Esophagus muscularis mucosa (tissue), 4 donors: ENCODE results near the gene SERTM2. TPM values are rescaled to one million over a fixed set of nuclear protein-coding genes. Genes with fewer than 3 reads are reported as not detected.

Source experiments
- DNase-seq: peaks from one replicate; pipeline ENCODE4 v3.0.0-alpha.2; 2017; ENCODE audit errors: extremely low spot score
- H3K27ac ChIP-seq, 4 donors: fragments of 200-600 bp; sonication (generic); replicated peaks in 1 of 4; 1 replicate in 3 of 4; 2 replicates in 1 of 4; pipeline ENCODE4 v1.5.1; 2016 to 2019; ENCODE audit warnings: mild to moderate bottlenecking in 1 of 4
- H3K27me3 ChIP-seq, 4 donors: fragments of 200-600 bp; sonication (generic); one replicate each; pipeline versions ENCODE4 v1.5.1 to v1.6.0; 2016 to 2019
- H3K36me3 ChIP-seq, 4 donors: fragments of 200-600 bp; sonication (generic); one replicate each; pipeline ENCODE4 v1.5.1; 2016 to 2019
- H3K4me1 ChIP-seq, 4 donors: fragments of 200-600 bp; sonication (generic); one replicate each; pipeline ENCODE4 v1.5.1; 2016 to 2019
- H3K4me3 ChIP-seq, 4 donors: fragments of 200-600 bp; sonication (generic); 1 replicate in 2 of 4; 2 replicates in 2 of 4; pipeline ENCODE4 v1.5.1; 2016 to 2019; ENCODE audit warnings: mild to moderate bottlenecking in 4 of 4, moderate library complexity in 1 of 4
- H3K9me3 ChIP-seq, 4 donors: fragments of 200-600 bp; sonication (generic); 1 replicate in 3 of 4; 2 replicates in 1 of 4; pipeline ENCODE4 v1.5.1; 2016 to 2019
- EP300 ChIP-seq: sonication (generic); formaldehyde crosslinking; IDR thresholded peaks from one replicate; pipeline ENCODE4 v1.6.1; 2017; ENCODE audit warnings: antibody characterized with exemption
- POLR2A ChIP-seq: fragments of 450-650 bp; IDR thresholded peaks from one replicate; pipeline ENCODE4 v1.6.1; 2017; ENCODE audit warnings: antibody characterized with exemption, moderate library complexity, mild to moderate bottlenecking, low read depth
- POLR2AphosphoS5 ChIP-seq, 2 donors: sonication (generic); formaldehyde crosslinking; IDR thresholded peaks; one replicate each; pipeline ENCODE4 v1.6.1; 2017; ENCODE audit warnings: antibody characterized with exemption in 2 of 2
- WGBS: methylation state at CpG from one replicate; pipeline ENCODE4 v1.1.5; 2018; 5-methylcytosine and 5-hydroxymethylcytosine counted together
- intact Hi-C: fragments of 100-400 bp; cut with DNase I; formaldehyde crosslinking; loops from one replicate; pipeline ENCODE4 v1.15.1; 2023
- total RNA-seq, 4 donors: library from RNA; depleted of rRNA; stranded (reverse); fragments of >200 nt; gene quantifications; one replicate each; pipeline versions ENCODE4 v1.1.0 to v1.2.1, GENCODE V29; 2016
- TF ChIP-seq, protein P1 (sequence below), 3 experiments: fragments of 200-600 bp in 2 of 3; fragments of 450-650 bp in 1 of 3; sonication (generic) in 2 of 3; IDR thresholded peaks; one replicate each; pipeline ENCODE4 v1.5.1; 2017 to 2019; ENCODE audit warnings: antibody characterized with exemption in 3 of 3, mild to moderate bottlenecking in 2 of 3, moderate library complexity in 1 of 3

SERTM2 gene
- total RNA-seq: not detected

DNA sequence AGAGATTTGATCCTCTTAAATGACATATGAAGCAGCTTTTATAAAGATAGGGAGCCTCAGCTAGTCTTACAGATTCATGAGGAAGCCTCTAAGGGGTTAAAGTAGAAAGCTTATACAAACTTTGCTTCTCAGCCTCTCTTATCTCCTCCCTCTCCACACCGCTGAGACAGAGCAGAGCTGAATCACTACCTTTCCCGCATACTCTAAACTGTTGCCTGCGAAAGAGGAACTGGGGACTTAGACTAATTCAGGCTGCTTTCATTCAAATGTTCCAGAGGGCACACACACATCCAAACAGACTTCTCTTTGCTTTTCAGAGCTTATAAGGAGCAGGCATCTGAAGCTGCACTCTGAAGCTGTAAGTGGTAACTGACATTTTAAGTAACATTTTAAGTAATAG, at the start of gene SERTM2:
Gene SERTM2, plus strand, starts transcription at position 169 of the 400 bp plus-strand sequence. CDS start 7,213 bp downstream, outside the sequence.
- no peaks in the 10 kb centered on the region for H3K36me3 ChIP-seq
- TF ChIP-seq, protein P1, sequence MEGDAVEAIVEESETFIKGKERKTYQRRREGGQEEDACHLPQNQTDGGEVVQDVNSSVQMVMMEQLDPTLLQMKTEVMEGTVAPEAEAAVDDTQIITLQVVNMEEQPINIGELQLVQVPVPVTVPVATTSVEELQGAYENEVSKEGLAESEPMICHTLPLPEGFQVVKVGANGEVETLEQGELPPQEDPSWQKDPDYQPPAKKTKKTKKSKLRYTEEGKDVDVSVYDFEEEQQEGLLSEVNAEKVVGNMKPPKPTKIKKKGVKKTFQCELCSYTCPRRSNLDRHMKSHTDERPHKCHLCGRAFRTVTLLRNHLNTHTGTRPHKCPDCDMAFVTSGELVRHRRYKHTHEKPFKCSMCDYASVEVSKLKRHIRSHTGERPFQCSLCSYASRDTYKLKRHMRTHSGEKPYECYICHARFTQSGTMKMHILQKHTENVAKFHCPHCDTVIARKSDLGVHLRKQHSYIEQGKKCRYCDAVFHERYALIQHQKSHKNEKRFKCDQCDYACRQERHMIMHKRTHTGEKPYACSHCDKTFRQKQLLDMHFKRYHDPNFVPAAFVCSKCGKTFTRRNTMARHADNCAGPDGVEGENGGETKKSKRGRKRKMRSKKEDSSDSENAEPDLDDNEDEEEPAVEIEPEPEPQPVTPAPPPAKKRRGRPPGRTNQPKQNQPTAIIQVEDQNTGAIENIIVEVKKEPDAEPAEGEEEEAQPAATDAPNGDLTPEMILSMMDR (IDR thresholded peaks at IDR 0.05): no peak
- no peak for TF ChIP-seq EP300
- TF ChIP-seq POLR2A: no peak
- no peak for TF ChIP-seq POLR2AphosphoS5 (IDR thresholded peaks at IDR 0.05)
- no peak within 1 kb of the TSS for H3K27ac ChIP-seq
- intact Hi-C loops: no loop called here
- 2% methylated on average over 3 of the region's 3 CpGs for WGBS
- H3K27me3 ChIP-seq: peaks cover 0 to 3% (median 0%) of the 10 kb centered on the region in 4 donors
- no peak within 1 kb of the TSS for H3K4me3 ChIP-seq
- no peak for DNase-seq
- H3K4me1 ChIP-seq: peaks cover 0 to 8% (median 0%) of the 10 kb centered on the region in 4 donors
- H3K9me3 ChIP-seq: no peaks in the 10 kb centered on the region

DNA sequence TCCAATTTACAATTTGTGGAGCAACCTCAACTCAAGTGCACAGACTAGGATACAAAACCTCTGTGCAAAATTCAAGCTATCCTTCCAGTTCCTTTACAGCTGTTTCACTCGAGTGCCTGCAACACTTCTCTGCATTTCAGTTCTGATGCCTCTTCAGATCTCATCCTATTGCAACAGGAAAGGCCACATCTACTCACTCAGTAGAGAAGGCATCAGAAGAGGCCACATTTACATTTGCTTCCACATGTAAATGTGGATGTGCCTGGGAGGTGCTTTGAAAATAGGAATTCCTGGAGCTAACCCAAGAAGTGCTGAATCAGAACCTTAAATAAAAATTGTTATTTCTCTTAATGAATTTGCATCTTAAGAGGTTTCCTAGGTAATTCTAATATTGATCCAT, 45.8 kb upstream of the SERTM2 start:
- WGBS: 15% methylated on average over 1 of the region's 1 CpG
- intact Hi-C loops: no loop called here
- Histone ChIP-seq H3K4me1 (no peaks in the 10 kb centered on the region), H3K9me3 (no peaks in the 10 kb centered on the region), H3K36me3 (no peaks in the 10 kb centered on the region), H3K4me3 (no peak overlapping the region), H3K27ac (no peak overlapping the region), H3K27me3 (no peaks in the 10 kb centered on the region)
- no peak for DNase-seq
- TF ChIP-seq, protein P1 (IDR thresholded peaks at IDR 0.05): no peak
- TF ChIP-seq EP300: no peak
- no peak for TF ChIP-seq POLR2AphosphoS5 (IDR thresholded peaks at IDR 0.05)
- TF ChIP-seq POLR2A: no peak

DNA sequence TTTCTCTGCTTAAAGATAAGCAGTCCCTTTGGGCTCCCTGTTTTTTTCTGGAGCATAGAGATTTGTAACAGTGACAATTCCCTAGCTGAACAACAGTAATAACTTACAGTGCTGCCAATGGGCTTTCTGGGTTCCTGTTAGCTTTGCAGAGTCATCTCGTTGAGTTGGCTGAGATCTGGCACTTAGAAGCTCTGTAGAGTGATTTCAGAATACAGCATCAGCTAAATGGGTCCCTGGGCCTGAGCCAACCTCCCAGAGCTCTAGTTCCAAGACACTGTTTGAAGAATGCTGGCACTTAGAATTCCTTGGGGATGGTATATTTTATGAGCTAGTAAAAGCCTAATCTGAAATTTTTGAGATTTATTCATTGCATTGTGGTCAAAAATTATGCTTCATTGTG, 43.5 kb upstream of the SERTM2 start:
- Histone ChIP-seq H3K4me1 (no peaks in the 10 kb centered on the region), H3K36me3 (no peaks in the 10 kb centered on the region), H3K9me3 (peaks cover 0 to 10% (median 0%) of the 10 kb centered on the region in 4 donors), H3K4me3 (no peak overlapping the region), H3K27ac (no peak overlapping the region), H3K27me3 (no peaks in the 10 kb centered on the region)
- intact Hi-C loops: no loop called here
- no peak for DNase-seq
- WGBS: 29% methylated on average over 1 of the region's 1 CpG
- TF ChIP-seq POLR2AphosphoS5 (IDR thresholded peaks at IDR 0.05) (no peak), EP300 (no peak), POLR2A (no peak)
- TF ChIP-seq, protein P1 (IDR thresholded peaks at IDR 0.05): no peak

DNA sequence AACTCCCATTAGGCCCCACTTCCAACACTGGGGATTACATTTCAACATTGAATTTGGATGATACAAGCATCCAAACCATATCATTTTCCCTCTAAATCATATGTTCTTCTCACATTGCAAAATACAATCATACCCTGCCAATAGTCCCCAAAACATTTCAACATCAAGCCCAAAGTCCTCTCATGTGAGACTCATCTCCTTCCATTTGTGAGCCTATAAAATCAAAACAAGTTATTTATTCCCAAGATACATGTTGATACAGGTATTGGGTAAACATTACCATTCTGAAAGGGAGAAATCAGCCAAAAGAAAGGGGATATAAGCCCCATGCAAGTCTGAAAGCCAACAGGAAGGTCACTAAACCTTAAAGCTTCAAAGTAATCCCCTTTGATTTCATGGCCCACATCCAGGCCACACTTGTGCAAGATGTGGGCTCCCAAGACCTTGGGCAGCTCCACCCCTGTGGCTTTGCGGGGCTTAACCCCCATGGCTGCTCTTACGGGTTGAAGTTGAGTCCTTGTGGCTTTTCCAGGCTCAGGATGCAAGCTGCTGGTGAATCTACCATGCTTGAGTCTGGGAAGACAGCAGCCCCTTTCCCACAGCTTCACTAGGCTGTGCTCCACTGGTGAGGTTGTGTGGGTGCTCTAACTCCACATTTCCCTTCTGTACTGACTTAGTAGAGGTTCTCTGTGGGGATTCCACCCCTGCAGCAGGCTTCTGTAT, 40.6 kb upstream of the SERTM2 start:
- H3K36me3 ChIP-seq: no peaks in the 10 kb centered on the region
- intact Hi-C loops: no loop called here
- no peaks in the 10 kb centered on the region for H3K27me3 ChIP-seq
- no peaks in the 10 kb centered on the region for H3K4me1 ChIP-seq
- H3K9me3 ChIP-seq: peaks cover 0 to 10% (median 0%) of the 10 kb centered on the region in 4 donors
- 88% methylated on average over 2 of the region's 2 CpGs for WGBS
- DNase-seq: no peak
- H3K4me3 ChIP-seq: no peak overlapping the region
- no peak for TF ChIP-seq POLR2AphosphoS5 (IDR thresholded peaks at IDR 0.05)
- TF ChIP-seq, protein P1 (IDR thresholded peaks at IDR 0.05): no peak
- no peak for TF ChIP-seq POLR2A
- TF ChIP-seq EP300: no peak
- H3K27ac ChIP-seq: no peak overlapping the region

DNA sequence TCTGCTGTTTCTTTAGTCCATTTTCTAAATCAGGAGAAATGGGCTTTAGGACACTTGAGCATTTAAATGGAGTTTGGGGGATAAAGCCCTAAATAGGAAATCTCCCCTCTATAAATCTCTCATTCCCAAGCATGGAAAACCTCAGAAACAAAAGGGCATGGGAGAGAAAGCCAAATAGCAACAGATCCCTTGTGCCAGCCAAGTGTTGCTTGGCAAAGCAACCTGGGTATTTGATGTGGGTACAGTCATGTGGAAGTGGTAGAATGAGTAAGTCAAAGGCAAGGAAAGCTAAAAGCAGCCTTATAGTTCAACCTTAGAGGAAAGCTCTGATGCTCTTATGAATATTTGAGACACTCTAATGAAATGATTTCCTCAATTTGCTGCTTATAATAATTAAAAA, 29.5 kb upstream of the SERTM2 start:
- H3K27ac ChIP-seq: no peak overlapping the region
- peaks cover 0 to 7% (median 0%) of the 10 kb centered on the region in 4 donors for H3K9me3 ChIP-seq
- no peaks in the 10 kb centered on the region for H3K4me1 ChIP-seq
- no peak for DNase-seq
- H3K27me3 ChIP-seq: no peaks in the 10 kb centered on the region
- intact Hi-C loops: no loop called here
- no peaks in the 10 kb centered on the region for H3K36me3 ChIP-seq
- H3K4me3 ChIP-seq: no peak overlapping the region
- TF ChIP-seq POLR2A (no peak), POLR2AphosphoS5 (IDR thresholded peaks at IDR 0.05) (no peak), EP300 (no peak)
- TF ChIP-seq, protein P1 (IDR thresholded peaks at IDR 0.05): no peak
